Activated gamma-delta T cell (primary cell): Measurements from ENCODE around the gene CPNE4.

Experiments
- DNase-seq: peaks from one replicate; lab custom pipeline; 2025; lab: John Stamatoyannopoulos, UW

The CPNE4 gene

DNA sequence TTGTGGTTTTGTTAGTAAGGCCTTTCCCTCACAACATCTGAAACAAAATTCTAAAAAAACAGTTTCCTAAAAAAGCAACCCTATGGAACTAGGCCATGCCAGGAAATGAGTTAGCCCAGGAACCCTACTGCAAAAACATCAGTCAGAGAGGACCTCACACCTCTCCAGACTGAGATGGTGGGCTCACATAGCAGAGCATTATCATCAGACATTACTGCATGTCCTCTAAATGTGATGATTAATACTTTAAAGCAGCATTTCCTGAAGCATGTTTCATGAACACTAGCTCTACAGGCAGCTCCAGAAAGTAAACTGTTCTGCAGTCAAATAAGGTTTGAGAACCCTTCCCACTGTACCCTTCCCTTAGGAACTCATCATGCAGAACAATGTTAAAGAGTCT, 299.7 kb downstream of the CPNE4 start:
- no peak for DNase-seq

DNA sequence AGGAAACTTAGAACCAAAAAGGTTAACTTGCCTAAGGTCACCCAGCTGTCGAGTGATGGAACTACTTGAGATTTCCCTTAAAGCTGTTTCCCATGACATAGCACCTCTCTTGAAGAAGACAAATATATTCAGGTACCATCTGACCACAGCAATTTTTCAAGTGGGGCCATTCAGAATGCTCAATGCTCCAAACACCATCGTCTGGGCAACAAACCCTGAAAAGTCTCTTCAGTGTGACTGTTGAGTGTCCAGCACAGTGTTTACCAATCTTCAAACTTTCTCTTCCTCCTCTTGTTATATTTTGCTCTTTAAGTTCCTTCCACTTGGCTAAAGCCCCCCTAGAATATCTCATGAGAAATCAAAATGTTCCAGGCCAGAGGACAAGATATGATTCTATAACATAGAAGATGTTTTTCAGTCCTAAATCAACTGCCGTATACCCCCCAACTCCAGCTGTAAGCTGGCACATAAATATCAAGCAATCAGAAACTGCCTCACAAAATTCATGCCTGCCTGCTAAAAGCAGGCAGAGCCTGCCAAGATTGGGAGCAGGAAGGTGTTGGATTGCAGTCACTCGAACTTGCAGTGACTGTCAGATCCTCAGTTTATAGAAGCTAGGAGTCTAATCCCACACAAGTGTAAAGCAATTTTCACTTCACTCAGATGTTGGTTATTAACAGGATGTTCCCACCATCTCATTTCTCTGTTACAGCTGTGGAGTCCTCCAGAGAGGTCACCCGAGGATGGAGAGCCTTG, 301.6 kb downstream of the CPNE4 start:
- DNase-seq = no peak

DNA sequence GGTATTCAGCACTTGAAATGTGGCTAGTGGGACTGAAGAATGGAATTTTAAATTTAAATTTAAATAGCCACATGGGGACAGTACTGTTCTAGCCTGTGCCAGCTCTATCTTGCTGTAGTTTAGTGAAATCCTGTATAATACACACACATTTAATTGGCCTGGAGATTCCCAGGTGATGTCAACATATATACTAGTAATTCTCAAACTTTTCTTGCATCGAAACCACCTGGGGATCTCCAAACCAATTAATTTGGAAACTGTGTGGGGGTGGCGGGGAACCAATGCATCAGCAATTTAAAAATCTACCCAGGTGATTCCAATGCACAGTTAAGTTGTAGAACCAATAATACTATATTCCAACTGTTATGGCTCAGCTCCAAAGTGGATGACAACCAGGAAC, 303.1 kb downstream of the CPNE4 start:
- no peak for DNase-seq

DNA sequence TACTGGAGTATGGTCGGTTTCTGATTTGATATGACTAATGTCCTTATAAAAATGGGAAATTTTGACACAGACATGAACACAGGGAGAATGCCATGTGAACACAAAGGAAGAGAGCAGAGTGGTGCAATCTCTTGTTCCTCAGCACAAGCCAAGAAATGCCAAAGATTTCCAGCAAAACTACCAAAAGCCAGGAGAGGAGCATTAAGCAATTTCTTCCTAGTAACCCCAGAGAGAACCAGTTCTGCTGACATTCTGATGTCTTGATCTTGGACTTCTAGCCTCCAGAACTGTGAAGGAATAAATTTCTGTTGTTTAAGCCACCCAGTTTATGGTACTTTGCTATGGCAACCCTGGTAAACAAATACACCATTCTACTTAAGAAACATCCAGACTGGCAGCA, 304.2 kb downstream of the CPNE4 start:
- DNase-seq = no peak

DNA sequence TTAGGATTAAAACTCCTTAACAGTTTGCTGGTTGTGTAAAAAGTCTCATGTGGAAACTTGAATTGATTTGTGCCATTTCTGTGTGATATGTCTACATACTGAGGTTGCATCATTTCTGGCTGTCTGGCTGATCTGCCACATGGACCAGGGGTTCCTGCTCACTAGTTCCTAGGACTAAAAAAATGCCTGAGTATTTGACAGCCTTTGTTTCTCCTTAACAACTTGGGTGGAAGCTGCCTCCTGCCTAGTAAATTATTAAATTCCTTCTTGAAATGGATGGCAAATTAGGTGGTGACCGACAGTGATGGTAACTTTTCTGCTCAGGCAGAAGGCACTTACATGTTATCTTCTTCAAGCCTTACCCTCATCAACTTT, 305.2 kb downstream of the CPNE4 start:
- DNase-seq = no peak

DNA sequence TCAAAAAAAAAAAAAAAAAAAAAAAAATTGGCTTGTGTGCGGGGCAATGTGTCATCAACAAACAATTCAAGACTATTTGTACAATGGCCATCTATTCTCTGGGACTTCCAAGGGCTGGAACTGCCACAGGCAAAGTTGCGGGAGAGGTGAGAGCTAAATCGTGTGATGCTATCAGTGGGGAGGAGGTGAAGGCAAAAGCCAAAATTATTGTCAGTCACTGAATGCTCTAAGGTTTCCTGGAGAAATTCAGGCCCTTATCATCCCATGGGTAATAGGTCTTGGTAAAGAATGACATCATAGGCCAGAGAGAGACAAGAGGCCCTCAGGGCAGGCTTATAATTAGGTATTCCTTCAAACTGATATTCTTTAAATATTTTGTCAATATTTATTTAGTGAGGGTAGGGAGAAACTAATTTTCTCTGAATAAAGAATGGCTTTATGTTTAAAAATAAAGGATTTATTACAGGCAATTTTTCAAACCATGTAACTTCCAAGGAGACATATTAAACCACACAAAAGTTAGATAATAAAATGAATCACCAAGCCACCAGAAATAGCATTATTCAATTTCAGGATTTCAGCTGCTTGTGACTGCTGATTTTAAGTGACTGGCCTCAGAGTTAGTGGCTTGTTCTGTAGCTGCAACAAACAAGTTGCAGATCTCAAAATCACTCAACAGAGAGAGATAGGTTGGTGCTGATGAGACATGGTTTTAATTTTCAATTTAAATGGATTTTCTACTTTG, 305.7 kb downstream of the CPNE4 start:
- no peak for DNase-seq

DNA sequence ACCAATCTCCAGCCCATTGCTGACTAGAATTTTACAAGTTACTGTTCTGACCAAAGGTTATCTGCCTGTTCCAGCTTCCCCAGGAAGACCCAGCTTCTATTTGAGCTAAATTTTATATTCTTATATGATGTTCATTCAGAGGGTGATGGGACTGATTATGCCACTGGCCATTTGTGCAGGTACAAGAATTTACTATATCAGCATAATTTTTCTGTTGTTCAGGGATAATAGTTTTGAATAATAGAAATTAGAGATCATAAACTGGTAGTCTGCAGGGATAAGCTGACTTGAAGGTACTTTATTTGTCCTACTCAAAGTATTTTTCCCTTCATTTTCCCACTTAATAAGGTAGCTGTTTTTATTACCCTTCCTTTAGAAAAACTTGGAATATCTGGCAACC, 309.4 kb downstream of the CPNE4 start:
- no peak for DNase-seq

DNA sequence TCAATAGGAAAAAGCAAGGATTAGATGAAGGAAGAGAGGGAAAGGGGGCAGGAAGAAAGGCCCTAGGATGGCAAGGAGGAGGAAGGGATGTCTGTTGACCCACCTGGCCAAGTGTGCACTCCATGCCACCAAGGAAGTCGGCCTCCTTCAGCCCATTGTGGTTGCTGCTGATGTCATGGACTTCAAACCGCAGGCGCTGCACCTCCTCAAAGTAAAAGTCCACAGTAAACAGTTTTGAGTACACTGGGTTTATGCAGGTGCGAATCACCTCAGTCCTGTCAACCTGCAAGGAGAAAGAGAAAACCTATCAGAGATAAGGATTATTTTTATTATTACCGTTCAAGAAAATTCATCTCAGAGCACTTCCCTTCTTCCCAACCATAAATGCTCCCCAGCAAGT, 311.5 kb downstream of the CPNE4 start:
- no peak for DNase-seq

DNA sequence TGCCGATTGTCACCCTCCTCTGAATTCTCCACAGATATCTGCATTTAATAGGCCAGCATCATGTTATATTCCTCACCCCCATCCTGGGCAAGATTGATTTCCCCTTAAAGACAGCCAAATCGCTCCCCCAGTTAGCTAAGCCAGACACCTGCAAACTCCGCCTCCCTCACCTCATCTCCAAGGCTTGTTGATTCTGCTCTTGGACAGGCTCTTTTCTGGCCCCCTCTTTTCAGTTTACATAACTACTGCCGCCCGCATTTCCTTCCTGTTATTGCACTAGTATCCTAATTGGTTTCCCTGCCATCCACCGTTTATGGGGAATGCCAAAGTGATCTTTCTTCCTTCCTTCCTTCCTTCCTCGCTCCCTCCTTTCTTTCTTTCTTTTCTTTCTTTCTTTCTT, 317.3 kb downstream of the CPNE4 start:
- DNase-seq = no peak

DNA sequence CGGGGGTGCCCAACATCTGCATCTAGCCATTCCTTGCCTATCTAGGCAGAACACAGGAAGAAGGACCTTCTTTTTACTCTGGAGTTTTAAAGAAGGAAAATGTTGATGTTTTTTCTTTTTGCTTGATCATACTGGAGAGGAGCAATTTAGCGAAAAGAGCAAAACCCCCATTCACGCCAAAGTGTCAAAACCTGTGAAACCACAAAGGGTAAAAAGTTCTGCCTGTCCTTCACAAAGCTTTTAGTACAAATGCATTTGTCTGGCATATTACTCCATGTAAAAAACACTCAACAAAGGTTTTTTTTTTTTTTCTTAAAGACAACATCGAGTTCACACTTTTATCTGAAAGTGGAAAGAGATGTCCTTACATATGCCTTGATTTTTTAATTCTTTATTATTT, 317.9 kb downstream of the CPNE4 start:
- DNase-seq = no peak

DNA sequence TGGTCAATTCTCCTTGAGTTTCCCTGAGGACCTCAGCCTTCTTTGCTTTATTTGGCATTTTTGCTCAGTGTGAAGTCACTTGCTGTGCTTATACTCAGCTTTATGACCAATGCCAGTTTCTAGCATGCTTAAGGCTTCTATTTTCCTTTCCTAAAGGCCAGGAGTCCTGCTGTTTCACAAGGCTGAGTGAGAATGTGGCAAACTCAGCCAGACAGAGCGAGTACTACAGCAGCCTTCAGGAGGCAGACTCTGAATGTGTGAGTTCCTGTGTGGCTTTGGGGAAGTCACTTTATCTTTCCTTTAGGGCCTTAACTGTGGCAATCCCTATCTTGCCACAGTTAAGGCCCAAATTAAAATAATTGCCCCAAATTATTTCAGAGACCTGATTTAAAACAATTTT, 318.8 kb downstream of the CPNE4 start:
- DNase-seq = no peak

DNA sequence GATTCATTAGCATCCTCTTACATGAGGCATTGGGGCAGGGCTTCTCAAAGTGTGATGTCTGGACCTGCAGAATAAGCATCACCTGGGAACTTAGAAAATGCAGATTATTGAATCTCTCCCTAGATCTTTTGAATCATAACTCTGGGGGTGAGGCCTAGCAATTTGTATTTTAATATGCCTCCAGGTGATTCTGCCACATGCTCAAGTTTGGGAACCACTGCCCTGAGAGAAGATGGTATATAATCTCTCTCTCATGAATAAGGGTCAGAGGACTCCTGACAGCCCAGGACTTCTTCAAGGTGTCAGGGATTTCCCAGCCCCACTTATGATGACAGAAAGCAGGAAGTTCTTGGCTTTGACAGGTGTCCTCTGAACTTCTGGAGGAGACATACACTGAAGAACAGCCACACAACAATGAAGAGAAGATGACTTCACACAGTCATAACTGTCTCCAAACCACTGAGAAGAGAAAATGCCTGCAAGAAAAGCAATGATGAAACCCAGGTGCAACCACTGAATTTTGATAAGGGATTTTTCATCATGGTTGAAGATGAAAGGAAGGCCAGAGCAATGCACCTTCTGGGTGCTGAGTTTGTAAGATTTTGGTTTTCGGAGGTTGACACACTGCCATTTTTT, 320.1 kb downstream of the CPNE4 start:
- no peak for DNase-seq

DNA sequence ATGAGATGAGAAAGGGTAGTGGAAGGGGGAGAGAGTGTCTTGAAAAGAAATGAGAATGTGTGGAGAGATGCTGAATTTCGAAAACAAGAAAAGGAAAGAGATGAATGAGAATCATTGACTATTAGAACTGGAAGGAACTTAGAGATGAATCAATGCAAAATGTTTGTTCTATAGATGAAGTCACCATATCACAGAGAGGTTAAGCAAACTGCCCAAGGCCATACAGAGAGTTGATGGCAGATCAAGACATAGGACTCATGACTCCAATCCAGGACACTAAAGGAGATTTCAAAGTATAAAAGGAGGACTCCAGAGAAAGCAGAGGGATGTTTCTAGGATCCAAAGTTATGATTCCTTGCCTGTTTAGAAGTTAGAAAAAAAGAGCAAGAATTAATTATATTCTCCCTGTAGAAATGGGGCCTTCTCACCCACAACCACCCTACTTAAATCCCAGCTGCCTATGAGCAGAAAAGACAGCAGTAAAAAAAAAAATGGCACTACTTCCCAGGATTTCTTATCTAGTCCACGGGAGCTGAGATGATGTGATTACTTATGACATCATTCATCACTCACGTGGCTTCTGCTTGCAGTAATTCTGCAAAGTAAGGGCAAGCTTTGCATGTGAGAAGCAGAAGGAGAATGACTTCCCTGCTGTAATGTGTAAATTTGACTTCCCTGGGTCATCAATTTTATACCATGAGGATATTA, 321.2 kb downstream of the CPNE4 start:
- no peak for DNase-seq

DNA sequence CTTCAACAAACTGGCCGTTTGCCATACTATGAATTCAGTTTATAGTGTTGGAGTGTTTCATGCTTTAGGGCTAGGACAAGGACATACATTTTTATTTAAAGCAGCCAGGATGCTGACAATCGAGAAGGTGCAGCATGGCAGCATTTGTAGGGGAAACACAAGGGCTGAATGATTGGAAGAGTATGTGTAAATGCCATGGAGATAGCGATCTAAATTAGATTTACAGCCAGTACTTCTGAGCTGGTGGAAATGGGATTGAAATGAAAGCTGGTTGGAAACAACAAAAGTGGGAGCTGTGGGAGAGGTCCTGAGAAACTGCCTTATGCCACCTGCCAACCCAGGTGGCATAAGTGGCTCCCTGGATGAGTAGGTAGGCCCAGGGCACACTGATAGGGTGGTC, 322.2 kb downstream of the CPNE4 start:
- DNase-seq = no peak

DNA sequence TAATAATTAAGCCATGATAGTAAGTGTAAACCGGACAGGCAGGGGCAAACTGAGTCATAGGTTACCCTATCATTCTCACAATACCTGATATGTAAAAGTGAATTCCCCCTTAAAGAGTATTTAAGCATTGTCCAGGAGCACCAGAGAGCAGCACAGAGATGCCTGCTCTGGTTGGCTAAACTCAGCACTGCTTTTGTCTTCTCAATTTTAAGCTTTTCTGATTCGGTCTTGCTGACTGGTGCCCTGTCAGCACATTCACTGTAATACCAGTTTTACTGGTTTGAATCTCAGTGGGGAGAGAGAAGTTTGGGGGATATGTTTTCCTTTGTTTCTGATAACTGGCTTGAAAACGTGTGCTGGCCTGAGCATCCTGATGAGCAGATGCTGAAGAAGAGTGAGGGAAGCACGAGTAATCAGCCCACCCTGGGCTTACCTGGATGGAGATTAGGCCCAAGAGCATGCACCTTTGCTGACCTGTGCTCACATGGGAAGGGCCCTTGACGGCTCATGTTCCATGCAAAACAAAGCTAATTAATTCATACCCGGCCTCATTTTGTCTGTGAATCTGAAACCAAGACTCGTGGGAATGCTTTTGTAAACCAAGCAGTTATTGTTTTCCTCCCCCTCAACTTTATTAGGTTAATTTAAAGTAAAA, 323.6 kb downstream of the CPNE4 start:
- DNase-seq = no peak

DNA sequence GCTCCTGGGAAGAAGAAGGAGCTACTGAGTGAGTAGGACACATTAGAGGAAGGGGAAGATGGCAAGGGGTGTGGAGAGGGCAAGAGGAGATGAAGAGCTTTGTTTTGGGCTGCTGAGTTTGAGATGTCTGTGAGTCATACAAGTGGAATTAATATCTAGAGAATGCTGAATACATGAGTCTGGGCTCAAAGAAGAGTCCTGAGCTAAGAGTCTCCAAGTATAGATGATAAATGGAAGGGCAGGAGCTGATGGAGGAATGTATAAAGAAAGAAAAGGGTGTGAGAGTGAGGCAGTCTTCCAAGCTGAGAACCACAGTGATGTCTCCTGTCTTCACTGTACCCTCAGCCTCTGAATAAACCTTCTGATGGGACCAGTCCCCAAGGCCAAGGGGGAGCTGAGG, 326.6 kb downstream of the CPNE4 start:
- no peak for DNase-seq

DNA sequence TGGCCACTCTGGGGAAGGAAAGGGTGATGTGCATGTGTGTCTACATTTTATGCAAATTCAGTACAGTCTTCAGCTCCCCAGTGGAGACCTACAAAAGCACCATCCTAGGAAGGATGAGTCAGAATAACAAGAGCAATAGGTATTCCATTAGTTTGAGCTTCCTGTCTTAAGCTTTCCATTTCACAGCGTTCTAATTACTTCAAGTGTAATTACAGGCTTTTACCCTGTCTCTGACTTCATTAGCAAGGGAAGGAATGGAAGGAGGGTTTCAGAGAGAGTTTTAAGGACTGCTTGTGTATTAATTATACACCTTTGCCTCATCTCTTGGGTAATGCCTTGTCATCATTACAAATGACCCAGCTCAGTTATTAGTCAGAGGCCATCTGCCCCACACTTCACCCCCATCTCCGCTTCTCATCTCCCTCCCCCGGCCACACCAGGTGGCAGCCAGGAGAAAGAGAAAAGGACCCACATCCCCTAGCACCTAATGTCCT, 329.2 kb downstream of the CPNE4 start:
- DNase-seq = no peak

DNA sequence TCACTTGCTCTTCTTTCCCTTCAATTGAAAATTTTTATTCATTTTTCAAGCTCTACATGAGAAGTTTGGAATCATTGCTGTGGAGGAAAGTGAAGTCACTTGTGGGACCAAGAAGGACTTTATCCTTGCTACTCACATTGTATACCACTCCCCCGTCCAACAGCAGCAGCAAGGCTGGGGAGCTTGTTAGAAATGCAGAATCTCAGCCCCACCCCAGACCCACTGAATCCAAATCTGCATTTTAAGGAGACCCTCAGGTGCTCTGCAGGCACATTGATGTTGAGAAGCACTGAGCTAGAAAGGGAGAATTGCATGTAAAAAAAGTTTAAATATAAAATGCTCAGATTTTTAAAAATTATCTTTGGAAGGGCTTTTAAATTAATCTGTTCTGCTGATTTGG, 329.7 kb downstream of the CPNE4 start:
- no peak for DNase-seq

DNA sequence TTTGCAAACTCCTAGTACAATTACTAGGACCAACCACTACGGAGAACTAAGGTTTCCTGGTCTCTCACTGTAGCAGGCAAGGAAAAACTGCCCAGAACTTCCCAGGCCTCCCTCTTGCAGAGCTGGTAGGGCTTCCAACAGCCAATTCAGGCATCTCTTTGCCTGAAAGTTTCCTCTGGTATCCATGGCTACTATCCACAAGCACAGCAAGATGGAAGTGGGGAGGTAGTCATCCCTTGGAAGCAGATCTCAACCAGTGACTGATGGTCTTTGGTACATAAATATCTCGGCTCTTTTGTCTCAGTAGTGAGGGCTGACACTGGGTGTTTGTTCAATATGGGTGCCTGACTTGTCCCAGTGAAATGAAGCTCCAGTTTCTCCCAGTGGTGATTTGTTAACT, 330.7 kb downstream of the CPNE4 start:
- no peak for DNase-seq

DNA sequence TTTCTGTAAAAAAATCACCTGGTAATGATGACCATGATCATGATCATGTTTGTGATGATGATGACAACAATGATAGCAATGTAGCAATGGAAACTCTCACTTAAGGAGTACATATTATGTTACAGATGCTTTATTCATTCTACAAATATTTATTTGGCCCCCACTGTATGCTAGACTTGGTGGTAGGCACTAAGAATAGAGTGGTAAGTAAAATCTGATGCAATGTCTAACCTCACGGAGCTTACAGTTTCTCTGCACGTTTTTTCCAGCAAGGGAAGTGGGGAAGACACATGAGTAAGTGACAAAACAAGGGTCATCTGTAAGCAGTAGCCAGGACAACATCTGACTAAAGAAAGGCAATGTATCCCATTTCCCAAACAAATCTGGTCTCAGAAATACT, 332.7 kb downstream of the CPNE4 start:
- no peak for DNase-seq

DNA sequence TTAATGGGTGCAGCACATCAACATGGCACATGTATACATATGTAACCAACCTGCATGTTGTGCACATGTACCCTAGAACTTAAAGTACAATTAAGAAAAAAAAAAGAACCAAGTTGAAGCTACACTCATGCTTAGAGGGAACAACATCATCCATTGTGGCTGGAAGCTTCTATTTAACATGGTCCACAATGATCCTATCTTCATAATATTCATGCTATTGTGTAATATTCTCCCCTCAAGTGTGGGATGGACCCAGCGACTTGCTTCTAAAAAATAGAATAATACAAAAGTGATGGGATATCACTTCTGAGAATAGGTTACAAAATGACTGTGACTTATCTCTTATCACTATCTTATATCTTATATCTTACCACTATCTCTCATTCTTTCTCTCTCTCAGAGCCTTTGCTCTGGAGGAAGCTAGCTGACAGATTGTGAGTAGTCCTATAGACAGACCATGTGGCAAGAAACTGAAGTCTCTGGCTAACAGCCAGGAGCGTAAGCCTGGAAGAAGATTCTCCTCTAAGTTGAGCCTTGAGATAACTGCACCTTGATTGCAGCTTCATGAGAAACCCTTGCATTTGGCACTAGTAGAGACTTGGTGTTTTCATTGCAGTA, 333.6 kb downstream of the CPNE4 start:
- DNase-seq = no peak

DNA sequence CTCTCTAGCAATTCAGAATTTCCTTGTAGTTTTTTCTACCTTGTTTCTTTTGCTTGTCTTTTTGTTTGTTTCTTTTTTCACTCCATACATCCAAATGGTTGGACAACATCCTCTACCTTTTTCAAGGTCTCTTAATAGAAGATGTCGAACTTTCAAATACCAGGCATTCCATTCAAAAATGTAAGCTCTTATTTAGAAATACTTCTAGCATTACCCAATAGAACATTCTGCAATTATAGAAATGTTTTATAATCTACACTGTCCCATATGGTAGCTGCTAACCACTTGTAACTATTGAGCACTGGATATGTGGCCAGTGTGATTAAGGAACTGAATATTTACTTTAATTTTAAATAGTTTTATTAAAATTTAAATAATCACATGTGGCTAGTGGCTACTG, 335.8 kb downstream of the CPNE4 start:
- no peak for DNase-seq
